Caco-2 (cell line): Measurements from ENCODE around the gene MYOZ2. TPM values are rescaled to one million over a fixed set of nuclear protein-coding genes. Genes with fewer than 3 reads are reported as not detected.
A peak's percentile ranks its signal among the peaks of the same experiment; 100 is the strongest.

Source experiments
- BruUV-seq: library from RNA; stranded (reverse); fragments of 400-500 nt; replicated peaks from 2 replicates; lab custom pipeline; 2021; lab: Mats Ljungman, UMichigan
- CTCF ChIA-PET: fragments of 300-600 bp; sonication (Branson Sonifier 250); formaldehyde crosslinking; loops from one replicate; lab custom pipeline; 2022; ENCODE audit warnings: antibody characterized with exemption; lab: Charles Lee
- POLR2A ChIA-PET: fragments of 300-600 bp; sonication (Branson Sonifier 250); formaldehyde crosslinking; loops from one replicate; lab custom pipeline; 2022; ENCODE audit warnings: antibody characterized with exemption; lab: Charles Lee
- DNase-seq, 2 experiments: peaks; one replicate each; pipeline versions ENCODE4 v3.0.0 to v3.0.0-alpha.2; 2020 to 2022
- H3K27me3 ChIP-seq: replicated peaks from 2 replicates; pipeline ENCODE4 v1.6.0; 2011; ENCODE audit warnings: low read length; ENCODE audit not compliant: control insufficient read depth, insufficient read depth
- H3K36me3 ChIP-seq: 2 replicates; pipeline ENCODE4 v1.5.1; 2011; ENCODE audit warnings: low read length; ENCODE audit not compliant: control insufficient read depth, insufficient read depth
- H3K4me1 ChIP-seq: fragments of 250-450 bp; sonication (Bioruptor Pico); 2 replicates; pipeline ENCODE4 v1.5.1; 2020; ENCODE audit warnings: mild to moderate bottlenecking
- H3K4me3 ChIP-seq: 2 replicates; pipeline ENCODE4 v1.5.1; 2011; ENCODE audit warnings: low read depth, mild to moderate bottlenecking, control low read depth, low read length
- H3K9me3 ChIP-seq: fragments of 250-450 bp; sonication (Bioruptor Pico); 2 replicates; pipeline ENCODE4 v1.5.1; 2020; ENCODE audit warnings: mild to moderate bottlenecking, moderate library complexity
- H3K27ac Mint-ChIP-seq: one replicate; pipeline ENCODE4 v1.8.0; 2022; ENCODE audit warnings: mixed read lengths; ENCODE audit not compliant: unreplicated experiment
- H3K27me3 Mint-ChIP-seq: one replicate; pipeline ENCODE4 v1.8.0; 2022; ENCODE audit warnings: mixed read lengths; ENCODE audit not compliant: insufficient read depth, unreplicated experiment
- H3K36me3 Mint-ChIP-seq: one replicate; pipeline ENCODE4 v1.8.0; 2022; ENCODE audit warnings: mild to moderate bottlenecking, mixed read lengths; ENCODE audit not compliant: insufficient read depth, unreplicated experiment
- H3K4me1 Mint-ChIP-seq: one replicate; pipeline ENCODE4 v1.8.0; 2022; ENCODE audit warnings: low read depth, mixed read lengths; ENCODE audit not compliant: unreplicated experiment
- H3K4me3 Mint-ChIP-seq: one replicate; pipeline ENCODE4 v1.8.0; 2022; ENCODE audit warnings: mild to moderate bottlenecking, moderate library complexity, mixed read lengths; ENCODE audit not compliant: unreplicated experiment
- H3K9me3 Mint-ChIP-seq: one replicate; pipeline ENCODE4 v1.8.0; 2022; ENCODE audit warnings: mixed read lengths; ENCODE audit not compliant: unreplicated experiment
- CTCF ChIP-seq, 2 experiments: fragments of 200-600 bp in 1 of 2; IDR thresholded peaks; 1 replicate in 1 of 2; 2 replicates in 1 of 2; pipeline versions ENCODE4 v1.5.1 to v1.8.0; 2011 to 2022; ENCODE audit warnings: antibody characterized with exemption in 1 of 2, control low read depth in 1 of 2, inconsistent platforms in 1 of 2, low read depth in 1 of 2, low read length in 1 of 2, mild to moderate bottlenecking in 1 of 2, moderate library complexity in 1 of 2; ENCODE audit not compliant: insufficient read depth in 1 of 2, severe bottlenecking in 1 of 2, unreplicated experiment in 1 of 2
- intact Hi-C: fragments of 100-400 bp; cut with micrococcal nuclease; formaldehyde crosslinking; loops from one replicate; pipeline ENCODE4 v1.10.0; 2022; ENCODE audit not compliant: unreplicated experiment
- total RNA-seq: library from RNA; stranded (reverse); gene quantifications from 2 replicates; pipeline ENCODE4 v1.2.3, GENCODE V29; 2022

MYOZ2 gene
- total RNA-seq, 1 experiment from 2014 or later: 0.18 TPM

DNA sequence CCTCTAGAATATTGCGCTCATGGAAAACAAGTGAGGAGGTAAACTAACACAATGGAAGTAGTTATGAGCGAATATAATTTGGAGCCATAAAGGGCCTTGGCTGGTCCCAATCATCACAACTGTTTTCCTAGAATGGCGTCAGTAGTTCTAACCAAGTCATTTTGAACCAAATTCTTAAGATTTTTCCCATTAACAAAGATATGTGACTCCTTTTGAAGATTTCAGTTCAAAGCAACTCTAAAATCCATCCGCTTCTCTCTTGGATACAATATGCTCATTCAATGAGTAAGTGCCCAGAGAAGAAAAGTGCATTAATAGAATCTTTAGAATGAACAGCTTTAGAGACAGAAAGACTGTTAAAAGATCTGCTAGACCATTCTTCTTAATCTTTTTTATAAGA is 19.6 kb upstream of the MYOZ2 start:
- Histone ChIP-seq H3K27me3 (no peaks in the 10 kb centered on the region), H3K9me3 (no peaks in the 10 kb centered on the region; the same call in 1 of the 2 replicates), H3K4me3 (no peak overlapping the region), H3K4me1 (peaks cover 29% of the 10 kb centered on the region), H3K36me3 (no peaks in the 10 kb centered on the region)
- no peaks in the 10 kb centered on the region for H3K36me3 Mint-ChIP-seq
- CTCF ChIA-PET: interaction anchor here (1.0 kb wide), 2 partner anchors 74 to 76 kb away, joined by 3 to 4 read pairs; no protein-coding TSS in a partner anchor
- peak overlapping the region; percentile 2 for H3K27ac Mint-ChIP-seq
- POLR2A ChIA-PET: no interaction called here
- no peak overlapping the region for H3K4me3 Mint-ChIP-seq
- no TSS peak for BruUV-seq
- DNase-seq: no peak
- no peaks in the 10 kb centered on the region for H3K9me3 Mint-ChIP-seq
- intact Hi-C loops: no loop called here
- H3K4me1 Mint-ChIP-seq: peaks cover 17% of the 10 kb centered on the region
- no peak for TF ChIP-seq CTCF (IDR thresholded peaks at IDR 0.05; ENCODE audit: insufficient read depth in 1 of 2, low read depth in 1 of 2, low read length in 1 of 2, severe bottlenecking in 1 of 2, unreplicated experiment in 1 of 2)
- H3K27me3 Mint-ChIP-seq: no peaks in the 10 kb centered on the region

DNA sequence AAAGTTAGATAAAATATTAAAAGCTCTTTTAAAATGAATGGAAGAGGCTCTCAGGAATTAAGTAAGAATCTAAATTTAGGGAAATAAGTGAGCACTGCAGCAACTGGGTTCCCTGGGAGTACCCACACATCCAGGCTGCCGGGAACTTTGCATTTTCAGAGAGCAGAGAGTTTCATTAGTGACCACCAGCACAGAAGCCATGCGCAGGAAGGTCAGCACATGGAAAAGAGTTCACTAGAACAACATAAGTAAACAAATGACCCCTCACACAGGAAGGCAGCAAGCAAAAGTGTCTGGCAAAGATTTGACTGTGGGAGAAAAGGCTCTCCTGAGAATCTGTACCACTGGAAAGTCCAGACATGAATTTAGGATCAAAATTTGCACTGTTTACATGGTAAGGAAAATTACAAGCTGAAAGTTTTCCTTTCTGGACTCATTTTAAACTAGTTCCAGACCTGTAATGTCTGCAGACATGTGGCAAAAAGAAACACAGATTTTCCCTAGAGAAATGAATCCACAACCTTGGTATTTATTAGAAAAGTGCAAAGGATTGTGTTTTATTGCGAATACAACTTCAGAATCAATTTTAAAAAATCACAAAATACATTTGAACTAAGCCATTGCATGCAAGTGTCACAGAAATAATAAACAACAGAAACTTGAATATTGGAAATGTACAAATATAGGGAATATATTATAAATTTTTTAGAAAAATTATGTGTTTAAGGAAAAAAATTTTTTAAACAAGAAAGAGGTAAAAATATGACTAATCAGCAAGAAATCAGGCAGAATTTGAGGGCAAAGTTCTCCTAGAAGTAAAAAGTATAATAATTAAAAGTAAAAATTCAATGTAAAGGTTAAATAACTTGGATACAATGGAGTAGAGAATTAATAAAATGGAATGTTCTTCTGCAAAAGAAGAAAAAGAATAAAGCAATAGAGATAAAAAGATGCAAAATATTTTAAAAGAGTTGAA is 18.4 kb upstream of the MYOZ2 start:
- BruUV-seq: no TSS peak
- CTCF ChIA-PET: interaction anchor here (1.0 kb wide), 2 partner anchors 75 to 77 kb away, joined by 3 to 4 read pairs; no protein-coding TSS in a partner anchor

More for the DNA sequence above, 18.4 kb upstream of the MYOZ2 start:
- Histone ChIP-seq H3K36me3 (no peaks in the 10 kb centered on the region), H3K4me1 (peaks cover 29% of the 10 kb centered on the region), H3K27me3 (no peaks in the 10 kb centered on the region), H3K9me3 (no peaks in the 10 kb centered on the region; the same call in 1 of the 2 replicates), H3K4me3 (no peak overlapping the region)
- POLR2A ChIA-PET: no interaction called here
- no peak for TF ChIP-seq CTCF (IDR thresholded peaks at IDR 0.05; ENCODE audit: insufficient read depth in 1 of 2, low read depth in 1 of 2, low read length in 1 of 2, severe bottlenecking in 1 of 2, unreplicated experiment in 1 of 2)
- Mint-ChIP-seq H3K9me3 (no peaks in the 10 kb centered on the region), H3K36me3 (no peaks in the 10 kb centered on the region), H3K27ac (no peak overlapping the region), H3K4me1 (peaks cover 17% of the 10 kb centered on the region), H3K27me3 (no peaks in the 10 kb centered on the region), H3K4me3 (no peak overlapping the region)
- intact Hi-C loops: no loop called here
- DNase-seq: no peak
